ENCODE data around the gene LRRC4C.

LRRC4C gene

GRCh38 chr11:41206388-41206787, 253.1 kb downstream of the LRRC4C start:
- peaks cover 14% of the 10 kb centered on the region for H3K9me3 Mint-ChIP-seq
- no peaks in the 10 kb centered on the region for H3K27me3 Mint-ChIP-seq
- H3K4me3 Mint-ChIP-seq = no peak overlapping the region
- no peak overlapping the region for H3K27ac Mint-ChIP-seq
- H3K36me3 Mint-ChIP-seq (ENCODE audit: low read depth) = no peaks in the 10 kb centered on the region
- no peaks in the 10 kb centered on the region for H3K4me1 Mint-ChIP-seq (ENCODE audit: low read depth)

- Mint-ChIP-seq H3K4me1 (ENCODE audit: low read depth) (no peaks in the 10 kb centered on the region), H3K36me3 (ENCODE audit: low read depth) (no peaks in the 10 kb centered on the region), H3K27ac (no peak overlapping the region), H3K9me3 (peaks cover 10% of the 10 kb centered on the region), H3K27me3 (no peaks in the 10 kb centered on the region), H3K4me3 (no peak overlapping the region)
These were observed 258.3 kb downstream of the LRRC4C start for GRCh38 chr11:41201156-41201555.

- no peak overlapping the region for H3K27ac Mint-ChIP-seq
- no peak overlapping the region for H3K4me3 Mint-ChIP-seq
- H3K27me3 Mint-ChIP-seq = no peaks in the 10 kb centered on the region
- no peaks in the 10 kb centered on the region for H3K4me1 Mint-ChIP-seq (ENCODE audit: low read depth)
- no peaks in the 10 kb centered on the region for H3K36me3 Mint-ChIP-seq (ENCODE audit: low read depth)
- peaks cover 5% of the 10 kb centered on the region for H3K9me3 Mint-ChIP-seq
These were observed 268.9 kb downstream of the LRRC4C start for GRCh38 chr11:41190437-41191082.

- Mint-ChIP-seq H3K4me1 (ENCODE audit: low read depth) (no peaks in the 10 kb centered on the region), H3K27ac (no peak overlapping the region), H3K9me3 (peaks cover 9% of the 10 kb centered on the region), H3K36me3 (ENCODE audit: low read depth) (no peaks in the 10 kb centered on the region), H3K4me3 (no peak overlapping the region), H3K27me3 (no peaks in the 10 kb centered on the region)
These were observed 269.6 kb downstream of the LRRC4C start for GRCh38 chr11:41189701-41190436.

- no peak overlapping the region for H3K4me3 Mint-ChIP-seq
- H3K36me3 Mint-ChIP-seq (ENCODE audit: low read depth) = no peaks in the 10 kb centered on the region
- peaks cover 16% of the 10 kb centered on the region for H3K9me3 Mint-ChIP-seq
- no peak overlapping the region for H3K27ac Mint-ChIP-seq
- no peaks in the 10 kb centered on the region for H3K27me3 Mint-ChIP-seq
- H3K4me1 Mint-ChIP-seq (ENCODE audit: low read depth) = no peaks in the 10 kb centered on the region
These were observed 281.7 kb downstream of the LRRC4C start for GRCh38 chr11:41177791-41178190.

GRCh38 chr11:41175304-41175972, 284.0 kb downstream of the LRRC4C start:
- Mint-ChIP-seq H3K4me1 (ENCODE audit: low read depth) (no peaks in the 10 kb centered on the region), H3K27ac (no peak overlapping the region), H3K9me3 (peaks cover 18% of the 10 kb centered on the region), H3K4me3 (no peak overlapping the region), H3K36me3 (ENCODE audit: low read depth) (no peaks in the 10 kb centered on the region), H3K27me3 (no peaks in the 10 kb centered on the region)

GRCh38 chr11:41146326-41146725, 313.1 kb downstream of the LRRC4C start:
- Mint-ChIP-seq H3K4me3 (no peak overlapping the region), H3K9me3 (peaks cover 8% of the 10 kb centered on the region), H3K36me3 (ENCODE audit: low read depth) (no peaks in the 10 kb centered on the region), H3K27me3 (no peaks in the 10 kb centered on the region), H3K27ac (no peak overlapping the region), H3K4me1 (ENCODE audit: low read depth) (no peaks in the 10 kb centered on the region)

GRCh38 chr11:41145420-41145819, 314.0 kb downstream of the LRRC4C start:
- Mint-ChIP-seq H3K27ac (no peak overlapping the region), H3K4me1 (ENCODE audit: low read depth) (no peaks in the 10 kb centered on the region), H3K4me3 (no peak overlapping the region), H3K9me3 (peaks cover 10% of the 10 kb centered on the region), H3K27me3 (no peaks in the 10 kb centered on the region), H3K36me3 (ENCODE audit: low read depth) (no peaks in the 10 kb centered on the region)

- Mint-ChIP-seq H3K36me3 (ENCODE audit: low read depth) (no peaks in the 10 kb centered on the region), H3K27ac (no peak overlapping the region), H3K9me3 (peaks cover 10% of the 10 kb centered on the region), H3K4me1 (ENCODE audit: low read depth) (no peaks in the 10 kb centered on the region), H3K4me3 (no peak overlapping the region), H3K27me3 (no peaks in the 10 kb centered on the region)
These were observed 324.5 kb downstream of the LRRC4C start for GRCh38 chr11:41134971-41135370.

GRCh38 chr11:41133023-41133422, 326.4 kb downstream of the LRRC4C start:
- Mint-ChIP-seq H3K36me3 (ENCODE audit: low read depth) (no peaks in the 10 kb centered on the region), H3K9me3 (peaks cover 10% of the 10 kb centered on the region), H3K4me3 (no peak overlapping the region), H3K4me1 (ENCODE audit: low read depth) (no peaks in the 10 kb centered on the region), H3K27ac (no peak overlapping the region), H3K27me3 (no peaks in the 10 kb centered on the region)

GRCh38 chr11:41121600-41121999, 337.9 kb downstream of the LRRC4C start:
- no peak overlapping the region for H3K27ac Mint-ChIP-seq
- H3K4me3 Mint-ChIP-seq = no peak overlapping the region
- no peaks in the 10 kb centered on the region for H3K27me3 Mint-ChIP-seq
- no peaks in the 10 kb centered on the region for H3K36me3 Mint-ChIP-seq (ENCODE audit: low read depth)
- peaks cover 12% of the 10 kb centered on the region for H3K9me3 Mint-ChIP-seq
- H3K4me1 Mint-ChIP-seq (ENCODE audit: low read depth) = no peaks in the 10 kb centered on the region

- Mint-ChIP-seq H3K27ac (no peak overlapping the region), H3K9me3 (peaks cover 14% of the 10 kb centered on the region), H3K4me3 (no peak overlapping the region), H3K4me1 (ENCODE audit: low read depth) (no peaks in the 10 kb centered on the region), H3K27me3 (no peaks in the 10 kb centered on the region), H3K36me3 (ENCODE audit: low read depth) (no peaks in the 10 kb centered on the region)
These were observed 340.0 kb downstream of the LRRC4C start for GRCh38 chr11:41119484-41119883.

- Mint-ChIP-seq H3K9me3 (peaks cover 14% of the 10 kb centered on the region), H3K27me3 (no peaks in the 10 kb centered on the region), H3K4me3 (no peak overlapping the region), H3K4me1 (ENCODE audit: low read depth) (no peaks in the 10 kb centered on the region), H3K27ac (no peak overlapping the region), H3K36me3 (ENCODE audit: low read depth) (no peaks in the 10 kb centered on the region)
These were observed 340.9 kb downstream of the LRRC4C start for GRCh38 chr11:41118521-41118920.

- H3K4me3 Mint-ChIP-seq = no peak overlapping the region
- H3K9me3 Mint-ChIP-seq = peaks cover 14% of the 10 kb centered on the region
- no peaks in the 10 kb centered on the region for H3K4me1 Mint-ChIP-seq (ENCODE audit: low read depth)
- no peaks in the 10 kb centered on the region for H3K27me3 Mint-ChIP-seq
- H3K36me3 Mint-ChIP-seq (ENCODE audit: low read depth) = no peaks in the 10 kb centered on the region
- H3K27ac Mint-ChIP-seq = no peak overlapping the region
These were observed 342.5 kb downstream of the LRRC4C start for GRCh38 chr11:41116970-41117369.

GRCh38 chr11:41115066-41115465, 344.4 kb downstream of the LRRC4C start:
- Mint-ChIP-seq H3K9me3 (peaks cover 9% of the 10 kb centered on the region), H3K27ac (no peak overlapping the region), H3K36me3 (ENCODE audit: low read depth) (no peaks in the 10 kb centered on the region), H3K27me3 (no peaks in the 10 kb centered on the region), H3K4me3 (no peak overlapping the region), H3K4me1 (ENCODE audit: low read depth) (no peaks in the 10 kb centered on the region)
